SJSA1 (cell line): ENCODE data around the gene OSBPL6. TPM values are rescaled to one million over a fixed set of nuclear protein-coding genes. Genes with fewer than 3 reads are reported as not detected.

Experiments used
- DNase-seq, 2 experiments: peaks; one replicate each; pipeline ENCODE4 v3.0.0-alpha.2; 2015 to 2020; ENCODE audit warnings: low spot score in 2 of 2, low read depth in 1 of 2
- H3K27ac ChIP-seq: fragments of 250-450 bp; sonication (Bioruptor Pico); 2 replicates; pipeline ENCODE4 v1.5.1; 2020; ENCODE audit warnings: mild to moderate bottlenecking, moderate library complexity
- H3K27me3 ChIP-seq: fragments of 250-450 bp; sonication (Bioruptor Pico); replicated peaks from 2 replicates; pipeline ENCODE4 v1.5.1; 2020; ENCODE audit warnings: mild to moderate bottlenecking, moderate library complexity
- H3K36me3 ChIP-seq: fragments of 250-450 bp; sonication (Bioruptor Pico); 2 replicates; pipeline ENCODE4 v1.5.1; 2020; ENCODE audit warnings: mild to moderate bottlenecking
- H3K4me1 ChIP-seq: fragments of 250-450 bp; sonication (Bioruptor Pico); replicated peaks from 2 replicates; pipeline ENCODE4 v1.6.1; 2021; ENCODE audit warnings: mild to moderate bottlenecking
- H3K4me3 ChIP-seq: fragments of 250-450 bp; sonication (Bioruptor Pico); 2 replicates; pipeline ENCODE4 v1.5.1; 2020; ENCODE audit warnings: mild to moderate bottlenecking
- H3K9me3 ChIP-seq: fragments of 250-450 bp; sonication (Bioruptor Pico); replicated peaks from 2 replicates; pipeline ENCODE4 v1.5.1; 2020; ENCODE audit warnings: mild to moderate bottlenecking
- total RNA-seq: library from RNA; depleted of rRNA; stranded (reverse); fragments of >200 nt; shearing (Covaris generic); gene quantifications from 2 replicates; pipeline ENCODE4 v1.2.3, GENCODE V29; 2014

OSBPL6 gene
- total RNA-seq, 1 experiment from 2014 or later, result 0.95 TPM

GRCh38 chr2:178205853-178206521 is 11.7 kb downstream of the OSBPL6 start:
- H3K4me1 ChIP-seq, result 0 out of 2 replicates have a peak, but pooled peaks cover 4% of the 10 kb centered on the region
- no peak overlapping the region for H3K4me3 ChIP-seq
- H3K36me3 ChIP-seq, result no peaks in the 10 kb centered on the region
- H3K27me3 ChIP-seq, result no peaks in the 10 kb centered on the region
- DNase-seq, result peak in 1 of 2 experiments; percentile 11
- no peaks in the 10 kb centered on the region for H3K9me3 ChIP-seq
- H3K27ac ChIP-seq, result no peak overlapping the region

- no peaks in the 10 kb centered on the region for H3K27me3 ChIP-seq
- 0 out of 2 replicates have a peak, but pooled peaks cover 4% of the 10 kb centered on the region for H3K4me1 ChIP-seq
- no peak overlapping the region for H3K27ac ChIP-seq
- no peak overlapping the region for H3K4me3 ChIP-seq
- DNase-seq, result no peak
- H3K9me3 ChIP-seq, result no peaks in the 10 kb centered on the region
- no peaks in the 10 kb centered on the region for H3K36me3 ChIP-seq
These were observed 14.0 kb downstream of the OSBPL6 start for GRCh38 chr2:178208336-178208735.

- no peak overlapping the region for H3K27ac ChIP-seq
- 0 out of 2 replicates have a peak, but pooled peaks cover 4% of the 10 kb centered on the region for H3K4me1 ChIP-seq
- no peaks in the 10 kb centered on the region for H3K27me3 ChIP-seq
- H3K9me3 ChIP-seq, result no peaks in the 10 kb centered on the region
- H3K36me3 ChIP-seq, result no peaks in the 10 kb centered on the region
- no peak overlapping the region for H3K4me3 ChIP-seq
- DNase-seq, result no peak
These were observed 14.5 kb downstream of the OSBPL6 start for GRCh38 chr2:178208817-178209216.

GRCh38 chr2:178211460-178211859 is 17.1 kb downstream of the OSBPL6 start:
- Histone ChIP-seq H3K4me3 (no peak overlapping the region), H3K9me3 (no peaks in the 10 kb centered on the region), H3K27me3 (no peaks in the 10 kb centered on the region), H3K36me3 (no peaks in the 10 kb centered on the region), H3K27ac (no peak overlapping the region), H3K4me1 (0 out of 2 replicates have a peak, but pooled peaks cover 1% of the 10 kb centered on the region)
- DNase-seq, result no peak

GRCh38 chr2:178211943-178212342 is 17.6 kb downstream of the OSBPL6 start:
- no peak for DNase-seq
- H3K9me3 ChIP-seq, result no peaks in the 10 kb centered on the region
- no peaks in the 10 kb centered on the region for H3K36me3 ChIP-seq
- H3K4me1 ChIP-seq, result no peaks in the 10 kb centered on the region
- no peak overlapping the region for H3K27ac ChIP-seq
- no peaks in the 10 kb centered on the region for H3K27me3 ChIP-seq
- no peak overlapping the region for H3K4me3 ChIP-seq

GRCh38 chr2:178213991-178214390 is 19.7 kb downstream of the OSBPL6 start:
- Histone ChIP-seq H3K27ac (no peak overlapping the region), H3K9me3 (no peaks in the 10 kb centered on the region), H3K27me3 (no peaks in the 10 kb centered on the region), H3K36me3 (no peaks in the 10 kb centered on the region), H3K4me1 (no peaks in the 10 kb centered on the region), H3K4me3 (no peak overlapping the region)
- DNase-seq, result no peak

GRCh38 chr2:178219247-178219646 is 24.9 kb downstream of the OSBPL6 start:
- Histone ChIP-seq H3K4me3 (no peak overlapping the region), H3K27me3 (no peaks in the 10 kb centered on the region), H3K36me3 (no peaks in the 10 kb centered on the region), H3K27ac (no peak overlapping the region), H3K4me1 (no peaks in the 10 kb centered on the region), H3K9me3 (no peaks in the 10 kb centered on the region)
- DNase-seq, result no peak

- DNase-seq, result no peak
- Histone ChIP-seq H3K9me3 (no peaks in the 10 kb centered on the region), H3K4me1 (0 out of 2 replicates have a peak, but pooled peaks cover 3% of the 10 kb centered on the region), H3K4me3 (no peak overlapping the region), H3K27me3 (no peaks in the 10 kb centered on the region), H3K27ac (no peak overlapping the region), H3K36me3 (no peaks in the 10 kb centered on the region)
These were observed 26.5 kb downstream of the OSBPL6 start for GRCh38 chr2:178220814-178221213.

- Histone ChIP-seq H3K9me3 (no peaks in the 10 kb centered on the region), H3K4me1 (0 out of 2 replicates have a peak, but pooled peaks cover 3% of the 10 kb centered on the region), H3K4me3 (no peak overlapping the region), H3K27me3 (no peaks in the 10 kb centered on the region), H3K27ac (no peak overlapping the region), H3K36me3 (no peaks in the 10 kb centered on the region)
- no peak for DNase-seq
These were observed 27.2 kb downstream of the OSBPL6 start for GRCh38 chr2:178221556-178221955.

- no peak for DNase-seq
- Histone ChIP-seq H3K4me3 (no peak overlapping the region), H3K9me3 (no peaks in the 10 kb centered on the region), H3K27me3 (no peaks in the 10 kb centered on the region), H3K36me3 (no peaks in the 10 kb centered on the region), H3K27ac (no peak overlapping the region), H3K4me1 (0 out of 2 replicates have a peak, but pooled peaks cover 3% of the 10 kb centered on the region)
These were observed 29.5 kb downstream of the OSBPL6 start for GRCh38 chr2:178223806-178224205.

GRCh38 chr2:178225006-178225805 is 30.9 kb downstream of the OSBPL6 start:
- no peak for DNase-seq

GRCh38 chr2:178227187-178227586 is 32.9 kb downstream of the OSBPL6 start:
- no peak overlapping the region for H3K4me3 ChIP-seq
- no peaks in the 10 kb centered on the region for H3K27me3 ChIP-seq
- DNase-seq, result no peak
- no peaks in the 10 kb centered on the region for H3K9me3 ChIP-seq
- no peak overlapping the region for H3K27ac ChIP-seq
- H3K36me3 ChIP-seq, result no peaks in the 10 kb centered on the region
- H3K4me1 ChIP-seq, result 0 out of 2 replicates have a peak, but pooled peaks cover 3% of the 10 kb centered on the region

More at GRCh38 chr2:178225006-178225805, 30.9 kb downstream of the OSBPL6 start:
- Histone ChIP-seq H3K27me3 (no peaks in the 10 kb centered on the region), H3K4me3 (no peak overlapping the region), H3K4me1 (0 out of 2 replicates have a peak, but pooled peaks cover 3% of the 10 kb centered on the region), H3K36me3 (no peaks in the 10 kb centered on the region), H3K9me3 (no peaks in the 10 kb centered on the region), H3K27ac (no peak overlapping the region)

GRCh38 chr2:178229927-178230326 is 35.6 kb downstream of the OSBPL6 start:
- Histone ChIP-seq H3K36me3 (no peaks in the 10 kb centered on the region), H3K27ac (no peak overlapping the region)

GRCh38 chr2:178230396-178230795 is 36.1 kb downstream of the OSBPL6 start:
- Histone ChIP-seq H3K4me3 (no peak overlapping the region), H3K27me3 (no peaks in the 10 kb centered on the region), H3K4me1 (no peaks in the 10 kb centered on the region), H3K27ac (no peak overlapping the region), H3K36me3 (no peaks in the 10 kb centered on the region), H3K9me3 (no peaks in the 10 kb centered on the region)
- no peak for DNase-seq

More at GRCh38 chr2:178229927-178230326, 35.6 kb downstream of the OSBPL6 start:
- DNase-seq, result no peak
- Histone ChIP-seq H3K4me1 (0 out of 2 replicates have a peak, but pooled peaks cover under 1% of the 10 kb centered on the region), H3K4me3 (no peak overlapping the region), H3K9me3 (no peaks in the 10 kb centered on the region), H3K27me3 (no peaks in the 10 kb centered on the region)
